Medulla oblongata (tissue), 1 donor: ENCODE data around the gene YWHAG.
"Not testable (repeated sequence)": the region's sequence is repeated elsewhere in the genome, so short reads cannot be mapped to it uniquely, and the experiment has no call there.

Experiments used
- DNase-seq: peaks from one replicate; pipeline ENCODE4 v3.0.0-alpha.2; 2015; ENCODE audit errors: extremely low spot score

The YWHAG gene

GRCh38 chr7:76358481-76359110 is at the start of gene YWHAG:
Gene YWHAG (minus strand): TSS chr7:76358991. CDS start chr7:76358808, 183 bp downstream.
- peak; percentile 90 for DNase-seq

- DNase-seq, result no peak
These were observed 49.4 kb upstream of the YWHAG start for GRCh38 chr7:76408121-76408560.

GRCh38 chr7:76407718-76408117 is 48.9 kb upstream of the YWHAG start:
- DNase-seq, result no peak

GRCh38 chr7:76405738-76406137 is 46.9 kb upstream of the YWHAG start:
- DNase-seq, result no peak

GRCh38 chr7:76403780-76404494 is 45.1 kb upstream of the YWHAG start:
- peak; percentile 67 for DNase-seq

GRCh38 chr7:76403097-76403496 is 44.3 kb upstream of the YWHAG start:
- DNase-seq, result peak; percentile 46

GRCh38 chr7:76400248-76400647 is 41.5 kb upstream of the YWHAG start:
- DNase-seq, result no peak

- peak; percentile 69 for DNase-seq
These were observed 38.8 kb upstream of the YWHAG start for GRCh38 chr7:76397409-76398183.

- no peak for DNase-seq
These were observed 38.1 kb upstream of the YWHAG start for GRCh38 chr7:76396864-76397263.

- no peak for DNase-seq
These were observed 37.4 kb upstream of the YWHAG start for GRCh38 chr7:76395965-76396726.

GRCh38 chr7:76395605-76395964 is 36.8 kb upstream of the YWHAG start:
- not testable (repeated sequence) for DNase-seq

- no peak for DNase-seq
These were observed 36.2 kb upstream of the YWHAG start for GRCh38 chr7:76394957-76395356.

- DNase-seq, result peak; percentile 94
These were observed 34.6 kb upstream of the YWHAG start for GRCh38 chr7:76393116-76394031.

GRCh38 chr7:76392531-76393115 is 33.8 kb upstream of the YWHAG start:
- no peak for DNase-seq

GRCh38 chr7:76390092-76390491 is 31.3 kb upstream of the YWHAG start:
- no peak for DNase-seq

- DNase-seq, result not testable (repeated sequence)
These were observed 29.0 kb upstream of the YWHAG start for GRCh38 chr7:76387789-76388188.

GRCh38 chr7:76386691-76387260 is 28.0 kb upstream of the YWHAG start:
- no peak for DNase-seq

- no peak for DNase-seq
These were observed 24.5 kb upstream of the YWHAG start for GRCh38 chr7:76383089-76383944.

GRCh38 chr7:76381814-76382213 is 23.0 kb upstream of the YWHAG start:
- DNase-seq, result no peak
